ENCODE data around the gene CALB2. TPM values are rescaled to one million over a fixed set of nuclear protein-coding genes. Genes with fewer than 3 reads are reported as not detected.

The CALB2 gene
- total RNA-seq, 1 donor: 1.1 TPM

DNA sequence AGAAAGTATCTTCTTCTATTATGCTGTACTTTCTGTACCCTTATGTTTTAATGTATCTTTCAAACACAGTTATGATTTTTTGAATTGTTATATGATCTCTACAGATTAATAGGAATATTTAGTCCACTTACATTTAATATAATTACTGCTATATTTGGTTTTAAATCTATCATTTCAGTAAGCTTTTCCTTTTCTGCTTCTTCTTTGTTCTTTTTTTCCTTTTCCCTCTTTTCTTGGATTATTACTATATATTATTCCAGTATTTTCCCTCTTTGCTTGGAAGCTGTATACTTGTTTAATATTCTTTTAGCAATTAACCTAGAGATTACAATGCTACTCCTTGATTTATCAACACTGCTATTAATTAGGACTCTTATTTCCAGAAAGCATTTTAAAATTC is 69.9 kb downstream of the CALB2 start:
- Histone ChIP-seq H3K4me2 (ENCODE audit: insufficient read depth, low read length) (no peak overlapping the region), H2AFZ (ENCODE audit: low read length) (no peak overlapping the region), H3K4me1 (ENCODE audit: insufficient read depth, low read length) (no peaks in the 10 kb centered on the region), H3K27ac (ENCODE audit: low read depth, low read length) (no peak overlapping the region), H3K36me3 (ENCODE audit: insufficient read depth, low read length) (no peaks in the 10 kb centered on the region), H3K9me3 (ENCODE audit: low read depth, low read length) (no peaks in the 10 kb centered on the region), H3K4me3 (ENCODE audit: insufficient read depth, low read length) (no peak overlapping the region), H4K20me1 (ENCODE audit: insufficient read depth, low read length) (no peaks in the 10 kb centered on the region), H3K27me3 (ENCODE audit: insufficient read depth, low read length) (peaks cover 25% of the 10 kb centered on the region), H3K79me2 (ENCODE audit: insufficient read depth, low read length) (no peaks in the 10 kb centered on the region)
- TF ChIP-seq, protein P1, sequence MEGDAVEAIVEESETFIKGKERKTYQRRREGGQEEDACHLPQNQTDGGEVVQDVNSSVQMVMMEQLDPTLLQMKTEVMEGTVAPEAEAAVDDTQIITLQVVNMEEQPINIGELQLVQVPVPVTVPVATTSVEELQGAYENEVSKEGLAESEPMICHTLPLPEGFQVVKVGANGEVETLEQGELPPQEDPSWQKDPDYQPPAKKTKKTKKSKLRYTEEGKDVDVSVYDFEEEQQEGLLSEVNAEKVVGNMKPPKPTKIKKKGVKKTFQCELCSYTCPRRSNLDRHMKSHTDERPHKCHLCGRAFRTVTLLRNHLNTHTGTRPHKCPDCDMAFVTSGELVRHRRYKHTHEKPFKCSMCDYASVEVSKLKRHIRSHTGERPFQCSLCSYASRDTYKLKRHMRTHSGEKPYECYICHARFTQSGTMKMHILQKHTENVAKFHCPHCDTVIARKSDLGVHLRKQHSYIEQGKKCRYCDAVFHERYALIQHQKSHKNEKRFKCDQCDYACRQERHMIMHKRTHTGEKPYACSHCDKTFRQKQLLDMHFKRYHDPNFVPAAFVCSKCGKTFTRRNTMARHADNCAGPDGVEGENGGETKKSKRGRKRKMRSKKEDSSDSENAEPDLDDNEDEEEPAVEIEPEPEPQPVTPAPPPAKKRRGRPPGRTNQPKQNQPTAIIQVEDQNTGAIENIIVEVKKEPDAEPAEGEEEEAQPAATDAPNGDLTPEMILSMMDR (IDR thresholded peaks at IDR 0.05; ENCODE audit: extremely low read depth, low read depth, low read length): no peak
- peak; percentile 23 for DNase-seq (ENCODE audit: insufficient read length, low spot score, missing footprints)

DNA sequence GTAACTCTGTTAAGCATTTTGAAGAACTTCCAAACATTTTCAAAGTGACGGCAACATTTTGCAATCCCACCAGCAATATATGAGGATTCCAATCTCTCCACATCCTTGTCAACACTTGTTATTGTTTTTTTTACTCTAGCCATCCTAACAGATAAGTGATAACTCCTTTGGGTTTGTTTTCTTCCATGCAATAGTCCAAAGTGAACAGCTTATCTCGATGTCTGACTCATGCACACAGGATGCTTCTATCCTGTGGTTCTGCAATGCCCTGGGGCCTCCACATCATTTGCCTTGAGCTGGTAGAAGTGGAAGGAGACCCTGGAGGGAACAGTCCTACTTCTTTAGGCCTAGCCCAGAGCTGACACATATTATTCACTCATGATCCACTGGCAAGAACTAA is 70.4 kb downstream of the CALB2 start:
- no peak overlapping the region for H2AFZ ChIP-seq (ENCODE audit: low read length)
- H4K20me1 ChIP-seq (ENCODE audit: insufficient read depth, low read length): no peaks in the 10 kb centered on the region
- no peak overlapping the region for H3K4me3 ChIP-seq (ENCODE audit: insufficient read depth, low read length)
- H3K27me3 ChIP-seq (ENCODE audit: insufficient read depth, low read length): peaks cover 23% of the 10 kb centered on the region
- no peak overlapping the region for H3K4me2 ChIP-seq (ENCODE audit: insufficient read depth, low read length)
- TF ChIP-seq, protein P1 (IDR thresholded peaks at IDR 0.05; ENCODE audit: extremely low read depth, low read depth, low read length): no peak
- no peaks in the 10 kb centered on the region for H3K9me3 ChIP-seq (ENCODE audit: low read depth, low read length)
- DNase-seq (ENCODE audit: insufficient read length, low spot score, missing footprints): no peak
- H3K36me3 ChIP-seq (ENCODE audit: insufficient read depth, low read length): no peaks in the 10 kb centered on the region
- no peak overlapping the region for H3K27ac ChIP-seq (ENCODE audit: low read depth, low read length)
- no peaks in the 10 kb centered on the region for H3K4me1 ChIP-seq (ENCODE audit: insufficient read depth, low read length)
- no peaks in the 10 kb centered on the region for H3K79me2 ChIP-seq (ENCODE audit: insufficient read depth, low read length)

DNA sequence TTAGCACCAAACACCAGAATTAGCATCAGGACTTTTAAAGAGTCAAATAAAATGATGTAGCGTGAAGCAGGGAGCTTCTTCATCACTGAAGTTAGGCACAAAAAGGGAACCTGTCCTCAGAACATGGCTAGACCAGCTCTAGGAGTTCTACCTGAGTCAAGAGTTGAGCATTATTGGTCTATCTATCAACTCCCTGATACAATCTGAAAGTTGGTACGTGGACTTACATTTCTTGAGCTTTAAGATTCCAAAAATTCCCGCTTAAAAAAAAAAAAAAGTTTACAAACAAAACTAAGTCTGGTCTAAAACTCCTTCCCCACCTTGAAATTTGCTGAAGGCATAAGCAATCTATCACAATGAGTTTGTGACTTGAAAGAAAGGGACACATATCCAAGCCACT is 71.1 kb downstream of the CALB2 start:
- H2AFZ ChIP-seq (ENCODE audit: low read length): no peak overlapping the region
- no peak overlapping the region for H3K27ac ChIP-seq (ENCODE audit: low read depth, low read length)
- H3K79me2 ChIP-seq (ENCODE audit: insufficient read depth, low read length): no peaks in the 10 kb centered on the region
- H3K4me3 ChIP-seq (ENCODE audit: insufficient read depth, low read length): no peak overlapping the region
- H3K4me2 ChIP-seq (ENCODE audit: insufficient read depth, low read length): no peak overlapping the region
- peaks cover 16% of the 10 kb centered on the region for H3K27me3 ChIP-seq (ENCODE audit: insufficient read depth, low read length)
- DNase-seq (ENCODE audit: insufficient read length, low spot score, missing footprints): no peak
- H3K4me1 ChIP-seq (ENCODE audit: insufficient read depth, low read length): no peaks in the 10 kb centered on the region
- TF ChIP-seq, protein P1 (IDR thresholded peaks at IDR 0.05; ENCODE audit: extremely low read depth, low read depth, low read length): no peak
- no peaks in the 10 kb centered on the region for H3K36me3 ChIP-seq (ENCODE audit: insufficient read depth, low read length)
- H3K9me3 ChIP-seq (ENCODE audit: low read depth, low read length): no peaks in the 10 kb centered on the region
- no peaks in the 10 kb centered on the region for H4K20me1 ChIP-seq (ENCODE audit: insufficient read depth, low read length)

DNA sequence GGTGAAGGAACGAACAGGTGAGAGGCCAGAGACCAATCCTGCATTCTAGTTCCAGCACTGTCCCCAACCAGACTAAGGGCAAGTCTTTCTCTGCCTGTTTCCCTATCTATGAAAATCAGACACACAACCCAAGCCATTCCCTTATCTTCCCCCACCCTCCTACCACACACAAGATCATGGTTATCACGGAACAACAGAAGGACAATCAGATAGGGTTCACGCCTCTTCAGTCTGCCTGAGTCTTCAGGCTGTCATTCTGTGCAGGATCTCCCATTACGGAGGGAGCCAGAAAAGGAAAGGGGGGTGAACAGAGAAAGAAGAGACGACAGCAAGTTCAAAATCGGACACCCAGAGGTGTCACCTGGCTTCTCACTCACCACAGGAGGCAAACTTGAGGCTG is 72.2 kb downstream of the CALB2 start:
- Histone ChIP-seq H3K9me3 (ENCODE audit: low read depth, low read length) (no peaks in the 10 kb centered on the region), H3K27ac (ENCODE audit: low read depth, low read length) (no peak overlapping the region), H3K4me1 (ENCODE audit: insufficient read depth, low read length) (no peaks in the 10 kb centered on the region), H2AFZ (ENCODE audit: low read length) (no peak overlapping the region), H3K79me2 (ENCODE audit: insufficient read depth, low read length) (no peaks in the 10 kb centered on the region), H3K4me2 (ENCODE audit: insufficient read depth, low read length) (no peak overlapping the region), H4K20me1 (ENCODE audit: insufficient read depth, low read length) (no peaks in the 10 kb centered on the region), H3K27me3 (ENCODE audit: insufficient read depth, low read length) (peaks cover 9% of the 10 kb centered on the region), H3K36me3 (ENCODE audit: insufficient read depth, low read length) (no peaks in the 10 kb centered on the region), H3K4me3 (ENCODE audit: insufficient read depth, low read length) (no peak overlapping the region)
- TF ChIP-seq, protein P1 (IDR thresholded peaks at IDR 0.05; ENCODE audit: extremely low read depth, low read depth, low read length): no peak
- no peak for DNase-seq (ENCODE audit: insufficient read length, low spot score, missing footprints)
